Activated CD8-positive, alpha-beta memory T cell treated with anti-CD3 and anti-CD28 coated beads, Interleukin-2, amount 50 U/mL, for 4 hours (primary cell): ENCODE measurements around the gene TMEM138.

Source experiments
- DNase-seq: peaks from one replicate; pipeline ENCODE4 v3.0.0-alpha.2; 2020

The TMEM138 gene

GRCh38 chr11:61361741-61362541 is at the start of gene TMEM138, which contains the start of gene CYB561A3:
Gene TMEM138 (plus strand): TSS chr11:61362374. CDS start chr11:61364391, 2,017 bp downstream.
Gene CYB561A3 (minus strand): TSS chr11:61361882. CDS start chr11:61356713, 5,169 bp downstream.
- DNase-seq = peak; percentile 86

GRCh38 chr11:61315260-61315659 is 46.9 kb upstream of the TMEM138 start:
- DNase-seq = no peak

GRCh38 chr11:61325649-61326414 is 36.3 kb upstream of the TMEM138 start:
- no peak for DNase-seq

GRCh38 chr11:61327669-61328071 is 34.5 kb upstream of the TMEM138 start:
- no peak for DNase-seq

- DNase-seq = no peak
These were observed 33.8 kb upstream of the TMEM138 start for GRCh38 chr11:61328351-61328750.

- DNase-seq = no peak
These were observed 32.3 kb upstream of the TMEM138 start for GRCh38 chr11:61329871-61330270.

GRCh38 chr11:61331651-61332050 is 30.5 kb upstream of the TMEM138 start:
- DNase-seq = no peak

GRCh38 chr11:61332281-61332796 is 29.8 kb upstream of the TMEM138 start:
- DNase-seq = no peak

GRCh38 chr11:61332797-61333549 is 29.2 kb upstream of the TMEM138 start, which contains the start of the genes DDB1 and TKFC:
Gene DDB1 (minus strand): TSS chr11:61333105. CDS start chr11:61332968, 137 bp downstream.
Gene TKFC (plus strand): TSS chr11:61333228. CDS start chr11:61334729, 1,501 bp downstream.
- peak; percentile 98 for DNase-seq

- no peak for DNase-seq
These were observed 28.4 kb upstream of the TMEM138 start for GRCh38 chr11:61333550-61334433.

- DNase-seq = no peak
These were observed 27.5 kb upstream of the TMEM138 start for GRCh38 chr11:61334434-61335354.

- DNase-seq = no peak
These were observed 26.8 kb upstream of the TMEM138 start for GRCh38 chr11:61335355-61335710.

- DNase-seq = peak; percentile 82
These were observed 25.8 kb upstream of the TMEM138 start for GRCh38 chr11:61336171-61336935.

GRCh38 chr11:61337706-61338470 is 24.3 kb upstream of the TMEM138 start:
- no peak for DNase-seq

GRCh38 chr11:61338783-61339489 is 23.2 kb upstream of the TMEM138 start:
- DNase-seq = no peak

GRCh38 chr11:61339490-61339878 is 22.7 kb upstream of the TMEM138 start:
- no peak for DNase-seq

GRCh38 chr11:61340979-61341378 is 21.2 kb upstream of the TMEM138 start:
- DNase-seq = no peak

- DNase-seq = no peak
These were observed 20.5 kb upstream of the TMEM138 start for GRCh38 chr11:61341706-61342105.
